ENCODE results near the gene BCAS3. TPM values are rescaled to one million over a fixed set of nuclear protein-coding genes. Genes with fewer than 3 reads are reported as not detected.
A peak's percentile ranks its signal among the peaks of the same experiment; 100 is the strongest.
"Not testable (repeated sequence)": the region's sequence is repeated elsewhere in the genome, so short reads cannot be mapped to it uniquely, and the experiment has no call there.

The BCAS3 gene
- total RNA-seq, 2 experiments from 2014 or later, result 13.4 to 14.5 TPM

DNA sequence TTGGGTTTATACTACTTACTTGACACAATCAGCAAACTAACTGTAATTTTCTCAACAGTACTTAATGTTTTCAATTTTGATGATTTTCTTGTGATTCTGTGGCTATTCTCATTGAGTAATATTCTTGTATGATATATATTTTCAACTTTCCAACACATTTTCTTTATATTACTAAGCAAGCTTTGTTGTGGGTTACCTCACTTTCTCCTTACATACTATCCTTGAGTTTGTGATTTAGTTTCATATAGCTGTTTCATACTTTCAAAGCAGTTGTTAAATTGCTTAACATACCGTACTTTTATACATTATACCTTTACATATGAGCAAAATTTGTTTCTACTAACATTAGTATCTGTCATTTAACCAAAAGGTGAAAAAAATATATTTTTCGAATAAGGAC, 197.1 kb downstream of the BCAS3 start:
- no TSS peak for BruUV-seq (replicated peaks)

DNA sequence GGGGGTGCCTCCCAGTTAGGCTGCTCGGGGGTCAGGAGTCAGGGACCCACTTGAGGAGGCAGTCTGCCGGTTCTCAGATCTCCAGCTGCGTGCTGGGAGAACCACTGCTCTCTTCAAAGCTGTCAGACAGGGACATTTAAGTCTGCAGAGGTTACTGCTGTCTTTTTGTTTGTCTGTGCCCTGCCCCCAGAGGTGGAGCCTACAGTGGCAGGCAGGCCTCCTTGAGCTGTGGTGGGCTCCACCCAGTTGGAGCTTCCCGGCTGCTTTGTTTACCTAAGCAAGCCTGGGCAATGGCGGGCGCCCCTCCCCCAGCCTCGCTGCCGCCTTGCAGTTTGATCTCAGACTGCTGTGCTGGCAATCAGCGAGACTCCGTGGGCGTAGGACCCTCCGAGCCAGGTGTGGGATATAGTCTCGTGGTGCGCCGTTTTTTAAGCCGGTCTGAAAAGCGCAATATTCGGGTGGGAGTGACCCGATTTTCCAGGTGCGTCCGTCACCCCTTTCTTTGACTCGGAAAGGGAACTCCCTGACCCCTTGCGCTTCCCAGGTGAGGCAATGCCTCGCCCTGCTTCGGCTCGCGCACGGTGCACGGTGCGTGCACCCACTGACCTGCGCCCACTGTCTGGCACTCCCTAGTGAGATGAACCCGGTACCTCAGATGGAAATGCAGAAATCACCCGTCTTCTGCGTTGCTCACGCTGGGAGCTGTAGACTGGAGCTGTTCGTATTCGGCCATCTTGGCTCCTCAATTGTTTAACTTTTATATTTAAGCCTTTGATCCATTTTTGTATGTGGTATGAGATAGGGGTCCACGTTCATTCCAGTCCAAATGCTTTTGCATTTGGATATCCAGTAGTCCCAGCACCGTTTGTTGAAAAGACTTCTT, 209.3 kb downstream of the BCAS3 start:
- H3K27ac ChIP-seq (ENCODE audit: low read depth, low read length, poor library complexity, severe bottlenecking); intact Hi-C loops (cut with micrococcal nuclease; ENCODE audit: unreplicated experiment); H3K9me3 ChIP-seq (ENCODE audit: low read length); H2AFZ ChIP-seq (ENCODE audit: low read length); H3K4me3 ChIP-seq (ENCODE audit: low read depth, low read length, poor library complexity, severe bottlenecking); BruUV-seq (replicated peaks); H3K4me1 ChIP-seq (ENCODE audit: insufficient read depth, low read length, poor library complexity, severe bottlenecking); H3K9me2 ChIP-seq (ENCODE audit: insufficient read depth, low read length); H3K79me2 ChIP-seq (ENCODE audit: insufficient read depth, low read depth, low read length); POLR2A ChIA-PET; H3K36me3 ChIP-seq (ENCODE audit: insufficient read depth, low read length); H4K20me1 ChIP-seq (ENCODE audit: insufficient read depth, low read length); CTCF ChIA-PET (ENCODE audit: unreplicated experiment); DNase-seq (ENCODE audit: low spot score): not testable (repeated sequence)
- H3K4me2 ChIP-seq (ENCODE audit: low read length), result peak overlapping the region; percentile 35; the same call in 1 of the 2 replicates

More for the DNA sequence above, 197.1 kb downstream of the BCAS3 start:
- no peaks in the 10 kb centered on the region for H3K9me2 ChIP-seq (ENCODE audit: insufficient read depth, low read length)
- H3K79me2 ChIP-seq (ENCODE audit: insufficient read depth, low read depth, low read length), result no peaks in the 10 kb centered on the region
- ChIA-PET CTCF (ENCODE audit: unreplicated experiment) (no interaction called here), POLR2A (interaction anchor here (0.6 kb wide), 2 partner anchors 110 to 1720 kb away, joined by 4 to 7 read pairs; no protein-coding TSS in a partner anchor)
- H3K36me3 ChIP-seq (ENCODE audit: insufficient read depth, low read length), result no peaks in the 10 kb centered on the region
- H3K27ac ChIP-seq (ENCODE audit: low read depth, low read length, poor library complexity, severe bottlenecking), result no peak overlapping the region
- H2AFZ ChIP-seq (ENCODE audit: low read length), result no peak overlapping the region
- intact Hi-C loops (cut with micrococcal nuclease; ENCODE audit: unreplicated experiment), result no loop called here
- H3K4me1 ChIP-seq (ENCODE audit: insufficient read depth, low read length, poor library complexity, severe bottlenecking), result no peaks in the 10 kb centered on the region
- no peak for DNase-seq (ENCODE audit: low spot score)
- no peak overlapping the region for H3K4me3 ChIP-seq (ENCODE audit: low read depth, low read length, poor library complexity, severe bottlenecking)
- no peaks in the 10 kb centered on the region for H4K20me1 ChIP-seq (ENCODE audit: insufficient read depth, low read length)
- no peaks in the 10 kb centered on the region for H3K9me3 ChIP-seq (ENCODE audit: low read length)
- H3K4me2 ChIP-seq (ENCODE audit: low read length), result no peak overlapping the region
- TF ChIP-seq, protein P1, sequence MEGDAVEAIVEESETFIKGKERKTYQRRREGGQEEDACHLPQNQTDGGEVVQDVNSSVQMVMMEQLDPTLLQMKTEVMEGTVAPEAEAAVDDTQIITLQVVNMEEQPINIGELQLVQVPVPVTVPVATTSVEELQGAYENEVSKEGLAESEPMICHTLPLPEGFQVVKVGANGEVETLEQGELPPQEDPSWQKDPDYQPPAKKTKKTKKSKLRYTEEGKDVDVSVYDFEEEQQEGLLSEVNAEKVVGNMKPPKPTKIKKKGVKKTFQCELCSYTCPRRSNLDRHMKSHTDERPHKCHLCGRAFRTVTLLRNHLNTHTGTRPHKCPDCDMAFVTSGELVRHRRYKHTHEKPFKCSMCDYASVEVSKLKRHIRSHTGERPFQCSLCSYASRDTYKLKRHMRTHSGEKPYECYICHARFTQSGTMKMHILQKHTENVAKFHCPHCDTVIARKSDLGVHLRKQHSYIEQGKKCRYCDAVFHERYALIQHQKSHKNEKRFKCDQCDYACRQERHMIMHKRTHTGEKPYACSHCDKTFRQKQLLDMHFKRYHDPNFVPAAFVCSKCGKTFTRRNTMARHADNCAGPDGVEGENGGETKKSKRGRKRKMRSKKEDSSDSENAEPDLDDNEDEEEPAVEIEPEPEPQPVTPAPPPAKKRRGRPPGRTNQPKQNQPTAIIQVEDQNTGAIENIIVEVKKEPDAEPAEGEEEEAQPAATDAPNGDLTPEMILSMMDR (conservative IDR thresholded peaks at IDR 0.05; ENCODE audit: low read length), result no peak
- no peak for TF ChIP-seq EZH2phosphoT487 (IDR thresholded peaks at IDR 0.05; ENCODE audit: borderline replicate concordance, low read depth, low read length)

DNA sequence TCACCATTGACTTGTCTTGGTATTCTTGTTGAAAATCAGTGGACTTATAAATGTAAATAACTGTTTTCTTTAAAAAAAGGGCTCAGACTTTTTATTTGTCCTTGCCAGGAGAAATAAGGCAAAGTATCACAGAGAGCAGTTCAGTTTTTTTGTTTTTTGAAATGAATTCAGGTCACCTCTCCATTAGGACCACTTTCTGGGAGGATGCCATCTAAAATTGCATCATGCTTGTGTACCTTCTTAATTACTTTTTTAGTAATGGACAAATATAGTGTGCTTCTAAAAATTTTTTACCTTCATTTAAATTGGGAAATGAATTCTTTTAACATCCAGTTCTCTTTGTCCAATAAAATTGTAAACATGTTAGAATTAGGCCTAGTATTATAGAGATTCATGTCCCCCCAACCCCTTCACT, 210.0 kb downstream of the BCAS3 start:
- H2AFZ ChIP-seq (ENCODE audit: low read length), result no peak overlapping the region
- ChIA-PET POLR2A (no interaction called here), CTCF (ENCODE audit: unreplicated experiment) (no interaction called here)
- BruUV-seq (replicated peaks), result no TSS peak
- H3K9me3 ChIP-seq (ENCODE audit: low read length), result no peaks in the 10 kb centered on the region
- H3K4me3 ChIP-seq (ENCODE audit: low read depth, low read length, poor library complexity, severe bottlenecking), result no peak overlapping the region
- peak overlapping the region; percentile 35; the same call in 1 of the 2 replicates for H3K4me2 ChIP-seq (ENCODE audit: low read length)
- H4K20me1 ChIP-seq (ENCODE audit: insufficient read depth, low read length), result no peaks in the 10 kb centered on the region
- H3K36me3 ChIP-seq (ENCODE audit: insufficient read depth, low read length), result no peaks in the 10 kb centered on the region
- no peak for DNase-seq (ENCODE audit: low spot score)
- no peak overlapping the region for H3K27ac ChIP-seq (ENCODE audit: low read depth, low read length, poor library complexity, severe bottlenecking)
- intact Hi-C loops (cut with micrococcal nuclease; ENCODE audit: unreplicated experiment), result no loop called here
- H3K79me2 ChIP-seq (ENCODE audit: insufficient read depth, low read depth, low read length), result no peaks in the 10 kb centered on the region
- no peaks in the 10 kb centered on the region for H3K4me1 ChIP-seq (ENCODE audit: insufficient read depth, low read length, poor library complexity, severe bottlenecking)
- TF ChIP-seq EZH2phosphoT487 (IDR thresholded peaks at IDR 0.05; ENCODE audit: borderline replicate concordance, low read depth, low read length), result no peak
- TF ChIP-seq, protein P1 (conservative IDR thresholded peaks at IDR 0.05; ENCODE audit: low read length), result no peak
- H3K9me2 ChIP-seq (ENCODE audit: insufficient read depth, low read length), result no peaks in the 10 kb centered on the region
